Upper lobe of left lung (tissue), 4 donors: ENCODE results near the gene OPRM1.

ENCODE experiments used
- CTCF ChIP-seq, 6 experiments: fragments of 450-650 bp in 4 of 6; fragments of 200-600 bp in 2 of 6; sonication (generic) in 2 of 6; IDR thresholded peaks; one replicate each; pipeline ENCODE4 v1.5.1; 2016 to 2019; ENCODE audit warnings: antibody characterized with exemption in 6 of 6
- EP300 ChIP-seq, 4 donors: sonication (generic); formaldehyde crosslinking; IDR thresholded peaks; one replicate each; pipeline ENCODE4 v1.5.1; 2017; ENCODE audit warnings: antibody characterized with exemption in 4 of 4, control low read depth in 2 of 4
- POLR2A ChIP-seq, 4 donors: fragments of 450-650 bp; IDR thresholded peaks; one replicate each; pipeline ENCODE4 v1.5.1; 2016 to 2017; ENCODE audit warnings: antibody characterized with exemption in 4 of 4, mild to moderate bottlenecking in 2 of 4
- POLR2AphosphoS5 ChIP-seq, 2 donors: sonication (generic); formaldehyde crosslinking; IDR thresholded peaks; one replicate each; pipeline ENCODE4 v1.5.1; 2017; ENCODE audit warnings: antibody characterized with exemption in 2 of 2

GRCh38 chr6:154268486-154268885 lies 229.4 kb downstream of the OPRM1 start:
- TF ChIP-seq POLR2AphosphoS5 (IDR thresholded peaks at IDR 0.05) = no peak
- TF ChIP-seq CTCF (IDR thresholded peaks at IDR 0.05) = no peak
- no peak for TF ChIP-seq POLR2A (IDR thresholded peaks at IDR 0.05)
- TF ChIP-seq EP300 (IDR thresholded peaks at IDR 0.05) = no peak
